Activated effector memory CD4-positive, alpha-beta T cell treated with anti-CD3 and anti-CD28 coated beads, Interleukin-2, amount 50 U/mL, for 16 hours (primary cell): ENCODE measurements around the gene APCDD1.
"Not testable (repeated sequence)": the region's sequence is repeated elsewhere in the genome, so short reads cannot be mapped to it uniquely, and the experiment has no call there.

Source experiments
- DNase-seq: peaks from one replicate; pipeline ENCODE4 v3.0.0-alpha.2; 2020

Gene APCDD1

GRCh38 chr18:10463741-10464140 is 9.3 kb downstream of the APCDD1 start:
- DNase-seq = no peak

GRCh38 chr18:10464161-10464648 is 9.8 kb downstream of the APCDD1 start:
- not testable (repeated sequence) for DNase-seq

GRCh38 chr18:10465174-10465939 is 10.9 kb downstream of the APCDD1 start:
- DNase-seq = no peak

GRCh38 chr18:10470429-10470828 is 16.0 kb downstream of the APCDD1 start:
- no peak for DNase-seq

GRCh38 chr18:10471574-10471973 is 17.1 kb downstream of the APCDD1 start:
- no peak for DNase-seq

GRCh38 chr18:10473132-10473531 is 18.7 kb downstream of the APCDD1 start:
- DNase-seq = no peak

GRCh38 chr18:10474309-10474708 is 19.9 kb downstream of the APCDD1 start:
- no peak for DNase-seq

GRCh38 chr18:10475276-10475653 is 20.8 kb downstream of the APCDD1 start:
- no peak for DNase-seq

GRCh38 chr18:10475654-10476291 is 21.3 kb downstream of the APCDD1 start:
- no peak for DNase-seq

- no peak for DNase-seq
Measured at GRCh38 chr18:10476338-10476791, 21.9 kb downstream of the APCDD1 start.

GRCh38 chr18:10477121-10477862 is 22.9 kb downstream of the APCDD1 start:
- no peak for DNase-seq

GRCh38 chr18:10477863-10478260 is 23.4 kb downstream of the APCDD1 start:
- no peak for DNase-seq

- DNase-seq = no peak
Measured at GRCh38 chr18:10481831-10482230, 27.4 kb downstream of the APCDD1 start.

GRCh38 chr18:10482363-10482984 is 28.0 kb downstream of the APCDD1 start:
- DNase-seq = no peak

GRCh38 chr18:10482985-10483949 is 28.8 kb downstream of the APCDD1 start:
- no peak for DNase-seq

GRCh38 chr18:10485475-10485874 is 31.0 kb downstream of the APCDD1 start:
- DNase-seq = no peak

GRCh38 chr18:10486362-10486761 is 31.9 kb downstream of the APCDD1 start:
- DNase-seq = no peak

- DNase-seq = no peak
Measured at GRCh38 chr18:10487154-10487553, 32.7 kb downstream of the APCDD1 start.

GRCh38 chr18:10488017-10488416 is 33.6 kb downstream of the APCDD1 start:
- no peak for DNase-seq

- DNase-seq = peak; percentile 78
Measured at GRCh38 chr18:10490401-10491165, 36.1 kb downstream of the APCDD1 start.

GRCh38 chr18:10495936-10496335 is 41.5 kb downstream of the APCDD1 start:
- DNase-seq = no peak
